NCI-H2029 treated with DMSO at 0.1 percent for 48 hours (cell line): ENCODE data around the gene DNM2.
"Not testable (repeated sequence)": the region's sequence is repeated elsewhere in the genome, so short reads cannot be mapped to it uniquely, and the experiment has no call there.

ENCODE experiments used
- DNase-seq: peaks from one replicate; lab custom pipeline; 2025; lab: John Stamatoyannopoulos, UW

Gene DNM2

GRCh38 chr19:10752237-10752912 lies 34.5 kb downstream of the DNM2 start:
- DNase-seq: no peak

GRCh38 chr19:10752913-10753704 lies 35.2 kb downstream of the DNM2 start:
- DNase-seq: no peak

DNA sequence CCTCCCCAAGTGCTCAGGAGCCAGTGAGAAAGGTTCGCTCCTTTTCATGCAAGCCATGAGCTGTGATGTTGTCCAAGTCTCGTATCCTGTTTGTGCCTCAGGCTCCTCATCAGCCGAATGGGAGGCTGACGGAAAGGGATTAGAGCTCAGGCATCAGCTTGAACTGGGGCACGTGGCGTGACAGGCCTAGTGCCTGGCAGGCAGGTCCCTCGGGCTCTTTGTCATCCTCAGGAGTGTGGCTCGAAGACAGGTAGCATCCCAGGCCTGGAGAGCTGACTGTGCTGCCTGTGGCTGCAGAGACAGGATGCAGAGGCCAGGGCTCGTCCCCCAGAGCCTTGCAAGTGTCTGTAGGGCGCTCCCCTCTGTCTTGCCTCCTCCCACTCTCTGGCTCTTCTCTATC lies 38.5 kb downstream of the DNM2 start:
- no peak for DNase-seq

DNA sequence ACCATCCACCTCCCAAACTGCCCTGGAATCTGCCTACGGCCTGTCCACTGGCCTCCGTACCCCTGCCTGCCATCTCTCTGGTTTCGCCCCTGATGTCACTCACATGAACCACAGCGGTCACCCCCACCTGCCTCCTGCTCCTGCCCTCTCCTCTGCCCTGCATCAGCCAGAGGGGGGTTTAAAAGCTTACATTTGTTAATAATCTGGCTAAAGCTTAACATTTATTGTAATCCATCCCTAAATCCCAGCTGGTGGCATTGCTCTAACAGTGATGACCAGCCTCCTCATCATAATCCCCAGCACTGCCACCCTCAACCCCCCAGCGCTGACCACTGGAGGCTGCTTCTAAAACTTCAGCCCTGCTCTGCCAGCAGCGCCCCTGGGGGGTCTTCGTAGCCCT lies 38.9 kb downstream of the DNM2 start:
- no peak for DNase-seq

DNA sequence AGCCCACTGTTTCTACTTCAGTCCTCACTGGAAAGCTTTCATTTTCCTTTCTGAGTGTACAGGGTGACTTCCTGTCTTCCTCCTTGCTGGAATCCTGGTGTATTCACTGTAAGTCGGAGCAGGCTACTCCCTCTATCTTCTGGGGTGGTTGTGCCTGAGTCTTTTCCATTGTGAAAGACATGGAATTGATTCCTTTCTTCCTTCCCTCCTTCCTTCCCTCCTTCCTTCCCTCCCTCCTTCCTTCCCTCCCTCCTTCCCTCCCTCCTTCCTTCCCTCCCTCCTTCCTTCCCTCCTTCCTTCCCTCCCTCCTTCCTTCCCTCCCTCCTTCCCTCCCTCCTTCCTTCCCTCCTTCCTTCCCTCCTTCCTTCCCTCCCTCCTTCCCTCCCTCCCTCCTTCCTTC lies 40.2 kb downstream of the DNM2 start:
- DNase-seq: not testable (repeated sequence)

- DNase-seq: no peak
These were observed 41.1 kb downstream of the DNM2 start for GRCh38 chr19:10758978-10759377.

GRCh38 chr19:10760273-10760944 lies 42.5 kb downstream of the DNM2 start:
- no peak for DNase-seq

DNA sequence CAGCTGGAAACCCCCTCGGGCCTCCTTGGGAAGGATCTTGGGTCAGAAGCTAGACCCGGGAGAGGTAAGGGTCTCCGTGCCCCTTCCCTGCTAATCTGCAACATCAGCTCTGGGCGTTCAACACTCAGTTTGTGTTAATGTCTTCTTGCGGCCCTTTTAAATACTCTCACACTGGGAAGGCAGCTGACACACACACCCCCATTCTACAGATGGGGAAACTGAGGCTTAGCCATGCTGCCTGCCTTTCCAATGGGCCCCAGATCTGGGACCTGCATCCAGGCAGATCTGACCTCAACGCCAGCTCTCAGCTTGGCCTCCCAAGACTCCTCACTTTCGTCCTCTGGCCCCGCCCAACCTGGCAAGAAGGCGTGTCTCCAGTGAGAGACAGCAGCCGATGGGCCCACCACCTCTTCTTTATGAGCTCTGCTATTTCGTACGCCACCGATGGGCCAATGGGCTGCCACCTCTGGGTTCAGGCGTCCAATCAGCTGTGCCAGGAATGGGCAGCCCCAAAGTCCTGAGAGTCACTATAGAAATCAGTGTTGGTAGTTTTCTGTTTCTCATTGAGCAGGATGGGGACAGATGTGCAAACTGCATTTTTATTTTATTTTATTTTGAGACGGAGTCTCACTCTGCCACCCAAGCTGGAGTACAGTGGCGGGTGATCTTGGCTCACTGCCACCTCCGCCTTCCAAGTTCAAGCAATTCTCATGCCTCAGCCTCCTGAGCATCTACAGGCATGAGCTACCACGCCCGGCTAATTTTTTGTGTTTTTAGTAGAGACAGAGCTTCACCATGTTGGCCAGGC lies 43.8 kb downstream of the DNM2 start:
- DNase-seq: no peak

DNA sequence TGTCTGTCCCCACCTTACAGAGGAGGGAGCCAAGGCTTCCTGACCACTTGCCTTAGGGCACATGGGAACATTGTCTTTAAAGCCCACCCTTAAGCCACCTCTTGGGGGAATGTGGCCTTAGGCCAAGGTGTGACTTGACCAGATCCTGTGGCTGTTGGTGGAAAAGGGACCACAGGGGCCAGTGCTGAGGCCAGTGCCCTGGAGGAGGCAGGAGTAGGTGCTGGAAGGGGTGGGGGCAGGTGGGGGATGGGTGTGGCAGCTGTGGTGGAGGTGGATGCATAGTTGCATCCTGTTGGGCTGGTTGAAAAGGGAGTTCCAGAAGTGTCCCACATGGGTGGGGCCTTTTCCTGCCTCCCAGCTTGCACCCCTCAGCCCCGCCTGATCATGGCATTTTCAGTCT lies 44.8 kb downstream of the DNM2 start:
- no peak for DNase-seq

DNA sequence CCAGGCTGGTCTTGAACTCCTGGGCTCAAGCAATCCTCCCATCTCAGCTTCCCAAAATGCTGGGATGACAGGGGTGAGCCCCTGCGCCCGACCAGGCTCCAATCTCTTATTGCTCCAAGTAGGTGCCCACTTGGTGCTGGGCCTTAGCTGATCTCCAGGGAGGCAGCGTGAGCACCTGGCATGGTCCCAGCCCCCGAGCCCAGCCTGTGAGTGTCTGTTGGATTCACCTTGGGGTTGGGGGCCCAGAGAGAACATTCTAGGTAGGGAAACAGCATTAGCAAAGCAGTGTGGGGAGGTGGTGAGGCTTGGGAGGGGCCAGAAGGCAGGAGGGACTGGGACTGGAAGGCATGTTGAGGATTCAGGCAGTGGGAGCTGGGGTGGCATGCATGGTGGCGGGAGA lies 45.5 kb downstream of the DNM2 start:
- DNase-seq: no peak

- DNase-seq: no peak
These were observed 46.0 kb downstream of the DNM2 start for GRCh38 chr19:10763828-10764339.

DNA sequence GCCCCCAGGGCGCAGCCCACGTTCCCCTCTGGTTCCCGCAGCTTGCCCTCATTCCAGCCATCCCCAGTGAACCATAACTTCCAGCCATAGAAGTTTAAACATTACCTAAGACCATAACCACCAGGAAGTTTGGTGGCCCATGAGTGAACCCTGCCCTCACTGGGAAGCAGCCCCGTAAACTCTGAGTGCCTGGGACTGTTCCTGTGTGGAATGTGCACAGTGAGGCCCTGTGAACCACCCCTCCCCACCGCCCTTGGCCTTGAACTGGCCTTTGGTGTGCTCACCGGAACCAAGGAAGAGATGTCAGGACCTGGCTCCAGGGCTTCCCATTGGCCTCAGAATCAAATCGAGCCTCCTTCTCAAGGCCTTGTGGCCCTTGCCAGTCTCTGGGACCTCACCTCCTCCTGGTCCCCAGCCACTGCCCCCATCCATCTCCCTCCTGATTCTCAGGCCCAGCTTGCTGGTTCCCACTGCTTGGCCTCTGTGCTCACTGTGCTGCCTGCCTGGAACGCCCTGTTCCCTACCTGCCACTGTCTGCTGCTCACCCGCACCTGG lies 46.5 kb downstream of the DNM2 start:
- no peak for DNase-seq

DNA sequence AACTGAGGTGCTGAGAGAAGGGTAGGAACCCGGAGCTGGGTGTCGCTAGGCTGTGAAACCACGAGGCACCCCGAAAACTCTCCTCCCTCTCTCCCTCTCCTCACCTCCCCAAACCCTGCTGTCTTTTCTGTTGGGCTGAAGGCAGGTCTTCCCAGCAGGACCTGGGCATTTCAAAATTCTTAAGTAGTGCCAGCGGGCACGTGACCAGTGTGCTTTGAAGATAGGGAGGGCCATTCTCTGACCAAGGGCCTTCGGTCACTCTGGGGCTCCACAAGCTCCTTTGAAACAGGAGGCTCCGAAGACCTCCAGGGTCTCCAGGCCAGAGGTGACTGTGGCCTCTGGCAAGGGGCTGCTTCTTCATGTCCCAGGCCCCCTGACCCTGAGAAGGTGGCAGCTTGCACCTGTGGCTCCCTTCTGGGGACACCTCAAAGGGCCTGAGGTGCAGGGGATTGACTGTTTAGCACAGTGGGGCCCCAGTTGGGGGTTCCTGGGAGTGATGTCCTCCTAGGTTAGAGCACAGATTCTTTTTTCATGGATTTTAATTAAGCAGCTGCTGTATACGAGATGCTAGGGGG lies 48.3 kb downstream of the DNM2 start:
- DNase-seq: no peak

DNA sequence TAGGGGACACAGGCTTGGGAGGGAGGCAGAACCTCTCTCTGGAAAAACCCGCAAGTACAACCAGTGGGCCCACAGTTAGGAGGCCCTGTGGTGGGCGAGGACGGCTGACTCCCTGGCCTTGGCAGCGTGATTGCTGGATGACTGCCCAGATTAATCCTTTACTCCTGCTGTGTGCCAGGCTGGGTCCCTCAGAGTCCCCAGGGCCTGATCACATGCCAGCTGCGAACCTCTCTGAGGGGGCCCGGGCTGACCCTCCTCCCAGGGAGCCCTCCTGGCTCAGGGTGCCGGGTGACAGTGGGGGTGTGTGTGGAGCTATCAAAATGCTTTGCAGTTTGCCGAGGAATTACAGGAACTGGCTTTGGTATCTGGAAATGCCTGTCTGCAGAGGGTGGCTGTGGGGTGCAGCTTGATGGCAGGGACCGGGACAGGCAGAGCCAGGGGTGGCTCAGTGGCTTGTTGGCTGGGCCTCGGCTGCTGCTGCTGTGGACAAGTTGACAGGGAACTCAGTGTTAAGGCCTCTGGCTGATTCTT lies 48.9 kb downstream of the DNM2 start:
- no peak for DNase-seq

GRCh38 chr19:10767726-10768125 lies 49.8 kb downstream of the DNM2 start:
- no peak for DNase-seq

GRCh38 chr19:10768369-10768768 lies 50.5 kb downstream of the DNM2 start:
- no peak for DNase-seq

DNA sequence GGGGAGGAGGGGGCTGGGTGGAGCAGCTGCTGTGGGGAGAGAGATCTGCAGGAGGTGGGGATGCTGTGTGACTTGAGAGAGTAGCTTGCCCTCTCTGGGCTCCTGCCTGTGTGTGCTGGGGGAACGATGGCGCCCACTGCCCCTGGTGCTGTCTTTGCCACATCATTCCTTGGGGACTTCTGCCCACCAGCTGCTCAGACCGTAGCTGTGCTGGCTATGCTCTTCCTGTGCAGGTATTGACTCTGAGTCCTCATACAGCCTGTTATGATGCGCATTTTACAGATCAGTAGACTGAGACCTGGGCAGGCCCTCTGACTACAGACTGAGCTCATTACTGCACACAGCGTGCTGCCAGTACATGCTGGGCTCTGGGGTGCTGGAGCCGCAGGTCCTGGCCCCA lies 51.1 kb downstream of the DNM2 start:
- no peak for DNase-seq

GRCh38 chr19:10769533-10770491 lies 51.9 kb downstream of the DNM2 start:
- no peak for DNase-seq

DNA sequence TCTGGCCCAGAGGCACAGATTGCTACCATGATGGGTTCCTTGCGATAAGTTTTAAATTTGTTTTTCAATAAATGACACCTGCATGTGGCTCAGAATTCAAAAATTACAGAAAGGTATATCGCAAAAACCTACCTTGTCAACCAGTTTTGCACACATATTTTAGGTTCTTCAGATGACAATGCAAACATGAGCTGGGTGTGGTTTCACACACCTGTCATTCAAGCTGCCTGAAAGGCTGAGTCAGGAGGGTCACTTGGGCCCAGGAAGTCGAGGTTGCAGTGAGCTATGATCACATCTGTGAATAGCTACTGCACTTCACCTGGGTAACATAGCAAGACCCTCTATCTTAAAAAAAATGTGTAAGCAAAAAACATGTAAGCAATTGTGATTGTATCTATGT lies 56.1 kb downstream of the DNM2 start:
- DNase-seq: no peak

DNA sequence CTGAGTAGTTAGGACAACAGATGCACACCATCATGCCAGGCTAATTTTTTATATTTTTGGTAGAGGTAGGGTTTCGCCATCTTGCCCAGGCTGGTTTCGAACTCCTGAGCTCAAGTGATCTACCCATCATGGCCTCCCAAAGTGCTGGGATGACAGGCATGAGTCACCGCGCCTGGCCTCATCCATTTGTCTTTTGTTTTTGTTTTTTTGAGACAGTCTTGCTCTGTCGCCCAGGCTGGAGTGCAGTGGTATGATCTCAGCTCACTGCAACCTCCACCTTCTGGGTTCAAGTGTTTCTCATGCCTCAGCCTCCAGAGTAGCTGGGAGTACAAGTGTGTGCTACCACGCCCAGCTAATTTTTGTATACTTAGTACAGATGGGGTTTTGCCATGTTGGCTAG lies 57.0 kb downstream of the DNM2 start:
- DNase-seq: no peak
